Measurements from ENCODE around the gene PSME2. TPM values are rescaled to one million over a fixed set of nuclear protein-coding genes. Genes with fewer than 3 reads are reported as not detected.

Gene PSME2
- total and polyA plus RNA-seq, 2 experiments from 2014 or later = 54.0 to 259 TPM

- Mint-ChIP-seq H3K9me3 (no peaks in the 10 kb centered on the region), H3K27me3 (ENCODE audit: insufficient read depth, low read depth, poor library complexity) (peaks cover 4% of the 10 kb centered on the region), H3K27ac (no peak overlapping the region), H3K4me1 (peaks cover 9% of the 10 kb centered on the region), H3K36me3 (ENCODE audit: low read depth) (peaks cover 65% of the 10 kb centered on the region), H3K4me3 (no peak overlapping the region)
- peaks cover 12% of the 10 kb centered on the region; the same call in 1 of the 2 replicates for H3F3A ChIP-seq (replicated peaks; ENCODE audit: low read depth)
- peaks cover 7% of the 10 kb centered on the region; the same call in 1 of the 2 replicates for H4K20me1 ChIP-seq (replicated peaks; ENCODE audit: insufficient read depth)
- no peak for DNase-seq (ENCODE audit: low spot score)
- no peaks in the 10 kb centered on the region for H3K79me2 ChIP-seq (replicated peaks; ENCODE audit: insufficient read depth)
- no peak overlapping the region for H2AFZ ChIP-seq
- no peak overlapping the region for H3K4me2 ChIP-seq
- peaks cover 11% of the 10 kb centered on the region for H3K4me1 ChIP-seq (ENCODE audit: insufficient read depth)
- no peak overlapping the region for H3K27ac ChIP-seq (ENCODE audit: low read depth)
- no peaks in the 10 kb centered on the region for H3K9me2 ChIP-seq (ENCODE audit: insufficient read depth)
- TF ChIP-seq REST (IDR thresholded peaks at IDR 0.05; ENCODE audit: unreplicated experiment) (no peak), POLR2AphosphoS5 (IDR thresholded peaks at IDR 0.05; ENCODE audit: low read depth) (no peak), ZNF114 (CRISPR knock-in tag; IDR thresholded peaks at IDR 0.05) (no peak), ETS1 (IDR thresholded peaks at IDR 0.05) (no peak), CREB1 (CRISPR knock-in tag; IDR thresholded peaks at IDR 0.05; ENCODE audit: low read depth) (no peak), EZH2 (IDR thresholded peaks at IDR 0.05; ENCODE audit: low read depth, unreplicated experiment) (no peak), STAT1 (IDR thresholded peaks at IDR 0.05; ENCODE audit: unreplicated experiment) (no peak), EZH2phosphoT487 (IDR thresholded peaks at IDR 0.05; ENCODE audit: unreplicated experiment) (no peak), CTCF (conservative IDR thresholded peaks at IDR 0.05; ENCODE audit: low read depth in 2 of 2) (no peak), ZNF331 (CRISPR knock-in tag; IDR thresholded peaks at IDR 0.05; ENCODE audit: low read depth) (no peak), NANOG (IDR thresholded peaks at IDR 0.05; ENCODE audit: borderline replicate concordance) (no peak), JUNB (IDR thresholded peaks at IDR 0.05; ENCODE audit: unreplicated experiment) (no peak)
- TF ChIP-seq, protein P1, sequence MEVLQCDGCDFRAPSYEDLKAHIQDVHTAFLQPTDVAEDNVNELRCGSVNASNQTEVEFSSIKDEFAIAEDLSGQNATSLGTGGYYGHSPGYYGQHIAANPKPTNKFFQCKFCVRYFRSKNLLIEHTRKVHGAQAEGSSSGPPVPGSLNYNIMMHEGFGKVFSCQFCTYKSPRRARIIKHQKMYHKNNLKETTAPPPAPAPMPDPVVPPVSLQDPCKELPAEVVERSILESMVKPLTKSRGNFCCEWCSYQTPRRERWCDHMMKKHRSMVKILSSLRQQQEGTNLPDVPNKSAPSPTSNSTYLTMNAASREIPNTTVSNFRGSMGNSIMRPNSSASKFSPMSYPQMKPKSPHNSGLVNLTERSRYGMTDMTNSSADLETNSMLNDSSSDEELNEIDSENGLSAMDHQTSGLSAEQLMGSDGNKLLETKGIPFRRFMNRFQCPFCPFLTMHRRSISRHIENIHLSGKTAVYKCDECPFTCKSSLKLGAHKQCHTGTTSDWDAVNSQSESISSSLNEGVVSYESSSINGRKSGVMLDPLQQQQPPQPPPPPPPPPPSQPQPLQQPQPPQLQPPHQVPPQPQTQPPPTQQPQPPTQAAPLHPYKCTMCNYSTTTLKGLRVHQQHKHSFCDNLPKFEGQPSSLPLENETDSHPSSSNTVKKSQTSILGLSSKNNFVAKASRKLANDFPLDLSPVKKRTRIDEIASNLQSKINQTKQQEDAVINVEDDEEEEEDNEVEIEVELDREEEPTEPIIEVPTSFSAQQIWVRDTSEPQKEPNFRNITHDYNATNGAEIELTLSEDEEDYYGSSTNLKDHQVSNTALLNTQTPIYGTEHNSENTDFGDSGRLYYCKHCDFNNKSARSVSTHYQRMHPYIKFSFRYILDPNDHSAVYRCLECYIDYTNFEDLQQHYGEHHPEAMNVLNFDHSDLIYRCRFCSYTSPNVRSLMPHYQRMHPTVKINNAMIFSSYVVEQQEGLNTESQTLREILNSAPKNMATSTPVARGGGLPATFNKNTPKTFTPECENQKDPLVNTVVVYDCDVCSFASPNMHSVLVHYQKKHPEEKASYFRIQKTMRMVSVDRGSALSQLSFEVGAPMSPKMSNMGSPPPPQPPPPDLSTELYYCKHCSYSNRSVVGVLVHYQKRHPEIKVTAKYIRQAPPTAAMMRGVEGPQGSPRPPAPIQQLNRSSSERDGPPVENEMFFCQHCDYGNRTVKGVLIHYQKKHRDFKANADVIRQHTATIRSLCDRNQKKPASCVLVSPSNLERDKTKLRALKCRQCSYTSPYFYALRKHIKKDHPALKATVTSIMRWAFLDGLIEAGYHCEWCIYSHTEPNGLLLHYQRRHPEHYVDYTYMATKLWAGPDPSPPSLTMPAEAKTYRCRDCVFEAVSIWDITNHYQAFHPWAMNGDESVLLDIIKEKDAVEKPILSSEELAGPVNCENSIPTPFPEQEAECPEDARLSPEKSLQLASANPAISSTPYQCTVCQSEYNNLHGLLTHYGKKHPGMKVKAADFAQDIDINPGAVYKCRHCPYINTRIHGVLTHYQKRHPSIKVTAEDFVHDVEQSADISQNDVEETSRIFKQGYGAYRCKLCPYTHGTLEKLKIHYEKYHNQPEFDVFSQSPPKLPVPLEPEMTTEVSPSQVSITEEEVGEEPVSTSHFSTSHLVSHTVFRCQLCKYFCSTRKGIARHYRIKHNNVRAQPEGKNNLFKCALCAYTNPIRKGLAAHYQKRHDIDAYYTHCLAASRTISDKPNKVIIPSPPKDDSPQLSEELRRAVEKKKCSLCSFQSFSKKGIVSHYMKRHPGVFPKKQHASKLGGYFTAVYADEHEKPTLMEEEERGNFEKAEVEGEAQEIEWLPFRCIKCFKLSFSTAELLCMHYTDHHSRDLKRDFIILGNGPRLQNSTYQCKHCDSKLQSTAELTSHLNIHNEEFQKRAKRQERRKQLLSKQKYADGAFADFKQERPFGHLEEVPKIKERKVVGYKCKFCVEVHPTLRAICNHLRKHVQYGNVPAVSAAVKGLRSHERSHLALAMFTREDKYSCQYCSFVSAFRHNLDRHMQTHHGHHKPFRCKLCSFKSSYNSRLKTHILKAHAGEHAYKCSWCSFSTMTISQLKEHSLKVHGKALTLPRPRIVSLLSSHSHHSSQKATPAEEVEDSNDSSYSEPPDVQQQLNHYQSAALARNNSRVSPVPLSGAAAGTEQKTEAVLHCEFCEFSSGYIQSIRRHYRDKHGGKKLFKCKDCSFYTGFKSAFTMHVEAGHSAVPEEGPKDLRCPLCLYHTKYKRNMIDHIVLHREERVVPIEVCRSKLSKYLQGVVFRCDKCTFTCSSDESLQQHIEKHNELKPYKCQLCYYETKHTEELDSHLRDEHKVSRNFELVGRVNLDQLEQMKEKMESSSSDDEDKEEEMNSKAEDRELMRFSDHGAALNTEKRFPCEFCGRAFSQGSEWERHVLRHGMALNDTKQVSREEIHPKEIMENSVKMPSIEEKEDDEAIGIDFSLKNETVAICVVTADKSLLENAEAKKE (CRISPR knock-in tag; IDR thresholded peaks at IDR 0.05) = no peak
- H3K27me3 ChIP-seq (ENCODE audit: insufficient read depth) = no peaks in the 10 kb centered on the region
- peaks cover 20% of the 10 kb centered on the region; the same call in 1 of the 2 replicates for H3K36me3 ChIP-seq (ENCODE audit: insufficient read depth)
- H3K4me3 ChIP-seq = no peak overlapping the region
- no peak for ATAC-seq
These were observed 10.9 kb upstream of the PSME2 start for GRCh38 chr14:24157331-24157730.
